Measurements from ENCODE around the gene ZNF558.
"Not testable (repeated sequence)": the region's sequence is repeated elsewhere in the genome, so short reads cannot be mapped to it uniquely, and the experiment has no call there.

The ZNF558 gene

GRCh38 chr19:8806661-8807060, 25.4 kb downstream of the ZNF558 start:
- DNase-seq (ENCODE audit: low read depth in 1 of 2, low spot score in 1 of 2) = no peak

- DNase-seq (ENCODE audit: low read depth in 1 of 2, low spot score in 1 of 2) = no peak
Measured at GRCh38 chr19:8794823-8795222, 37.3 kb downstream of the ZNF558 start.

GRCh38 chr19:8773587-8773986, 58.5 kb downstream of the ZNF558 start:
- not testable (repeated sequence) for DNase-seq (ENCODE audit: low read depth in 1 of 2, low spot score in 1 of 2)

- DNase-seq (ENCODE audit: low read depth in 1 of 2, low spot score in 1 of 2) = not testable (repeated sequence)
Measured at GRCh38 chr19:8769265-8769664, 62.8 kb downstream of the ZNF558 start.

GRCh38 chr19:8767257-8767656, 64.8 kb downstream of the ZNF558 start:
- not testable (repeated sequence) for DNase-seq (ENCODE audit: low read depth in 1 of 2, low spot score in 1 of 2)
